ENCODE results near the gene PIGT.

- TF ChIP-seq SP1 (CRISPR knock-in tag; conservative IDR thresholded peaks at IDR 0.05) (no peak), CTCF (IDR thresholded peaks at IDR 0.05) (no peak), NFYB (CRISPR knock-in tag; conservative IDR thresholded peaks at IDR 0.05; ENCODE audit: low read depth) (no peak), TP53 (CRISPR knock-in tag; IDR thresholded peaks at IDR 0.05) (no peak), MAX (CRISPR knock-in tag; IDR thresholded peaks at IDR 0.05) (no peak), PREB (CRISPR knock-in tag; IDR thresholded peaks at IDR 0.05; ENCODE audit: borderline replicate concordance) (no peak), E2F1 (CRISPR knock-in tag; IDR thresholded peaks at IDR 0.05) (no peak), ZNF138 (CRISPR knock-in tag; conservative IDR thresholded peaks at IDR 0.05) (no peak)
These were observed 21.5 kb upstream of the PIGT start for GRCh38 chr20:45394221-45395113.
